ENCODE data around the gene S1PR1. TPM values are rescaled to one million over a fixed set of nuclear protein-coding genes. Genes with fewer than 3 reads are reported as not detected.
A peak's percentile ranks its signal among the peaks of the same experiment; 100 is the strongest.

Gene S1PR1
- total and polyA plus RNA-seq, 2 experiments from 2014 or later = 9.3 TPM

DNA sequence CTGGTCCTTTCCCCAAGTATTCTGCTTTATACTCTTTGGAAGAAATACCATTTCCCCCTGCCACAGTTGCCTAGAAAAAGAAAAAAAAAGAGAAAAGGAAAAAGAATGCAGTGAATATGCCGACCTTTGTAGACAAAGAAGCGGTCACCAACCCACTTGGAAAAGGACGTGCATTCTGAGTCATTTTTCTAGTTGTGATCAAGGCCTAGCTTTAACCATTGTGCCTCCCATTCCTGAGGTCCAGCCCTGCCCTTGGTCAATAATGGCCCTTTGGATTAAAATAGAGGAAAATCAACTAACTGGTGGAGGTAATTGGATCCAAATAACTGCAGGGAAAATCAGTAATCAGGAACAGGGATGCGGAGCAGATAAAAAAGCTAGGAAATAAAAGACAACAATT is 24.8 kb downstream of the S1PR1 start:
- no peaks in the 10 kb centered on the region for H3K27me3 ChIP-seq
- no peaks in the 10 kb centered on the region for H4K20me1 ChIP-seq (ENCODE audit: insufficient read depth, poor library complexity, severe bottlenecking)
- H3K9me2 ChIP-seq (replicated peaks; ENCODE audit: insufficient read depth) = no peaks in the 10 kb centered on the region
- H3K36me3 ChIP-seq (replicated peaks; ENCODE audit: insufficient read depth, low read depth) = no peaks in the 10 kb centered on the region
- no peak overlapping the region for H3K4me3 ChIP-seq
- H3K79me2 ChIP-seq = no peaks in the 10 kb centered on the region
- no peaks in the 10 kb centered on the region for H3K9me3 ChIP-seq (ENCODE audit: low read depth)
- TF ChIP-seq, protein P1, sequence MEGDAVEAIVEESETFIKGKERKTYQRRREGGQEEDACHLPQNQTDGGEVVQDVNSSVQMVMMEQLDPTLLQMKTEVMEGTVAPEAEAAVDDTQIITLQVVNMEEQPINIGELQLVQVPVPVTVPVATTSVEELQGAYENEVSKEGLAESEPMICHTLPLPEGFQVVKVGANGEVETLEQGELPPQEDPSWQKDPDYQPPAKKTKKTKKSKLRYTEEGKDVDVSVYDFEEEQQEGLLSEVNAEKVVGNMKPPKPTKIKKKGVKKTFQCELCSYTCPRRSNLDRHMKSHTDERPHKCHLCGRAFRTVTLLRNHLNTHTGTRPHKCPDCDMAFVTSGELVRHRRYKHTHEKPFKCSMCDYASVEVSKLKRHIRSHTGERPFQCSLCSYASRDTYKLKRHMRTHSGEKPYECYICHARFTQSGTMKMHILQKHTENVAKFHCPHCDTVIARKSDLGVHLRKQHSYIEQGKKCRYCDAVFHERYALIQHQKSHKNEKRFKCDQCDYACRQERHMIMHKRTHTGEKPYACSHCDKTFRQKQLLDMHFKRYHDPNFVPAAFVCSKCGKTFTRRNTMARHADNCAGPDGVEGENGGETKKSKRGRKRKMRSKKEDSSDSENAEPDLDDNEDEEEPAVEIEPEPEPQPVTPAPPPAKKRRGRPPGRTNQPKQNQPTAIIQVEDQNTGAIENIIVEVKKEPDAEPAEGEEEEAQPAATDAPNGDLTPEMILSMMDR (IDR thresholded peaks at IDR 0.05; ENCODE audit: poor library complexity) = no peak
- TF ChIP-seq EZH2phosphoT487 (IDR thresholded peaks at IDR 0.05; ENCODE audit: low read depth, severe bottlenecking, unreplicated experiment) (no peak), EZH2 (IDR thresholded peaks at IDR 0.05; ENCODE audit: borderline replicate concordance) (no peak)
- H3K4me1 ChIP-seq (ENCODE audit: insufficient read depth) = peaks cover 10% of the 10 kb centered on the region
- no peak overlapping the region for H2AFZ ChIP-seq
- H3K4me2 ChIP-seq = no peak overlapping the region
- DNase-seq (ENCODE audit: low spot score) = no peak
- WGBS (ENCODE audit: low lambda C conversion rate, missing lambda C conversion rate) = 81% methylated on average over 4 of the region's 4 CpGs
- H3K27ac ChIP-seq = no peak overlapping the region

DNA sequence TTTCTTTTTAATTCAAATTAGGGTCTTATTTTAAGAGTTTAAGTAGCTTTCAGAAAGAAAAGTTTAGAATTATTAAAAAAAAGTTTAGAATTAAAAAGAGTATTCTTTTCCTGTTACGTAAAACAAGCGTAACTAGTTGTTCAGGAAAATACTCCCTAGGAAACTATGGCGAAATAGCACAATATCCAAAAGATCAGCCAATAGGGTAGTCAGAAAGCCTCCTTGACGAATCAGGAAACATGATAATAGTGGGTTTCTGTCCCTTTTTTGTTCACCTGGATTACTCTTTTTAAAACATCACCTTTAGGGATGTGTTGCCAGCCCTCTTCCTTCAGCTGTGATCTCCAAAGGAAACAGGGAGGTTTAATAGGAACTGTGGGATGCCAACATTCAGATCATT is 25.2 kb downstream of the S1PR1 start:
- peak overlapping the region; percentile 6 for H3K4me2 ChIP-seq
- peak overlapping the region; percentile 29 for H3K27ac ChIP-seq
- 89% methylated on average over 4 of the region's 4 CpGs for WGBS (ENCODE audit: low lambda C conversion rate, missing lambda C conversion rate)

DNA sequence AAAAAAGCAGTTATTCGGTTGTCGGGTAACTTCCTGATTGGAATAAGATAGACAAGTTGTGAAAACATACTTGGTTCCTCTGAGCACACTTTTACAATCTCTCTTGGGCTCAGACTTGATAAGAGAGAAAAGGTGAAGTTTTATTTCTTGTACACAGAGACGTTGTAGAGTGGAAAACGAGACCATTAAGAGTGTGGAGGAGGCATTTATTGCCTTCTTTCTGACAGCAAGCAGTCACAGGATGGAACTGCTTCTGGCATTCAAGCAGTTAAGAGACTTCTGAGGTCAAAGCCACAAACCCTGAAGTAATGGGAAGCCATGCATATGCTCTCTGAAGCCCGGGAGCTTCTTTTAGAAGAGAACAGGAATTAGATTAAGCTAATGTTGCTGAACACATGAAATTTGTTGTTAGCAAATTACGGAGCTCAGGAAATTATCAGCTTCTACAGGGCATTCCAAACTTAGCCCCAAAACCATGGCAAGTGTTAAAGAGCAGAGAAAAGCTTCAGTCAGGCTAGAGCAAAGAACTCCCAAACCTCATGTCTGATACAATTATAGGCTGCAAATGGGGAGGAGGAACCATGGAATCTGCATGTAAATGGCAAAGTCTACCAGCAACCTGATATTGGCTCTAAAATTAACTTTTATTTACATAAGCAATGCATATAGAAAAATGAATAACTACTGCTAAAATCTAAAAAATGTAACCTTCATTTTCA is 26.0 kb downstream of the S1PR1 start:
- TF ChIP-seq EZH2 (IDR thresholded peaks at IDR 0.05; ENCODE audit: borderline replicate concordance) (no peak), EZH2phosphoT487 (IDR thresholded peaks at IDR 0.05; ENCODE audit: low read depth, severe bottlenecking, unreplicated experiment) (no peak)
- TF ChIP-seq, protein P1 (IDR thresholded peaks at IDR 0.05; ENCODE audit: poor library complexity) = no peak
- Histone ChIP-seq H4K20me1 (ENCODE audit: insufficient read depth, poor library complexity, severe bottlenecking) (no peaks in the 10 kb centered on the region), H3K36me3 (replicated peaks; ENCODE audit: insufficient read depth, low read depth) (no peaks in the 10 kb centered on the region), H3K4me3 (no peak overlapping the region), H3K9me3 (ENCODE audit: low read depth) (no peaks in the 10 kb centered on the region), H3K27ac (peak overlapping the region; percentile 29), H3K79me2 (no peaks in the 10 kb centered on the region), H3K4me1 (ENCODE audit: insufficient read depth) (peaks cover 10% of the 10 kb centered on the region), H3K9me2 (replicated peaks; ENCODE audit: insufficient read depth) (no peaks in the 10 kb centered on the region), H3K27me3 (no peaks in the 10 kb centered on the region), H2AFZ (peak overlapping the region; percentile 1), H3K4me2 (peak overlapping the region; percentile 6)
- DNase-seq (ENCODE audit: low spot score) = peak; percentile 24
- 4% methylated on average over 6 of the region's 6 CpGs for WGBS (ENCODE audit: low lambda C conversion rate, missing lambda C conversion rate)

More for the DNA sequence above, 25.2 kb downstream of the S1PR1 start:
- no peaks in the 10 kb centered on the region for H3K79me2 ChIP-seq
- TF ChIP-seq EZH2 (IDR thresholded peaks at IDR 0.05; ENCODE audit: borderline replicate concordance) = no peak
- no peak for TF ChIP-seq EZH2phosphoT487 (IDR thresholded peaks at IDR 0.05; ENCODE audit: low read depth, severe bottlenecking, unreplicated experiment)
- TF ChIP-seq, protein P1 (IDR thresholded peaks at IDR 0.05; ENCODE audit: poor library complexity) = no peak
- H4K20me1 ChIP-seq (ENCODE audit: insufficient read depth, poor library complexity, severe bottlenecking) = no peaks in the 10 kb centered on the region
- no peak overlapping the region for H2AFZ ChIP-seq
- no peaks in the 10 kb centered on the region for H3K9me2 ChIP-seq (replicated peaks; ENCODE audit: insufficient read depth)
- H3K4me1 ChIP-seq (ENCODE audit: insufficient read depth) = peaks cover 10% of the 10 kb centered on the region
- no peak overlapping the region for H3K4me3 ChIP-seq
- no peaks in the 10 kb centered on the region for H3K9me3 ChIP-seq (ENCODE audit: low read depth)
- DNase-seq (ENCODE audit: low spot score) = no peak
- no peaks in the 10 kb centered on the region for H3K36me3 ChIP-seq (replicated peaks; ENCODE audit: insufficient read depth, low read depth)
- H3K27me3 ChIP-seq = no peaks in the 10 kb centered on the region

All from hepatocyte (in vitro differentiated cells).